GM18870 (cell line): ENCODE data around the gene ADAMTSL1.

Source experiments
- ATAC-seq: cut with Tn5 transposase; IDR thresholded peaks from one replicate; pipeline ENCODE4 v1.9.1; 2021; ENCODE audit warnings: moderate library complexity; ENCODE audit not compliant: unreplicated experiment

The ADAMTSL1 gene

DNA sequence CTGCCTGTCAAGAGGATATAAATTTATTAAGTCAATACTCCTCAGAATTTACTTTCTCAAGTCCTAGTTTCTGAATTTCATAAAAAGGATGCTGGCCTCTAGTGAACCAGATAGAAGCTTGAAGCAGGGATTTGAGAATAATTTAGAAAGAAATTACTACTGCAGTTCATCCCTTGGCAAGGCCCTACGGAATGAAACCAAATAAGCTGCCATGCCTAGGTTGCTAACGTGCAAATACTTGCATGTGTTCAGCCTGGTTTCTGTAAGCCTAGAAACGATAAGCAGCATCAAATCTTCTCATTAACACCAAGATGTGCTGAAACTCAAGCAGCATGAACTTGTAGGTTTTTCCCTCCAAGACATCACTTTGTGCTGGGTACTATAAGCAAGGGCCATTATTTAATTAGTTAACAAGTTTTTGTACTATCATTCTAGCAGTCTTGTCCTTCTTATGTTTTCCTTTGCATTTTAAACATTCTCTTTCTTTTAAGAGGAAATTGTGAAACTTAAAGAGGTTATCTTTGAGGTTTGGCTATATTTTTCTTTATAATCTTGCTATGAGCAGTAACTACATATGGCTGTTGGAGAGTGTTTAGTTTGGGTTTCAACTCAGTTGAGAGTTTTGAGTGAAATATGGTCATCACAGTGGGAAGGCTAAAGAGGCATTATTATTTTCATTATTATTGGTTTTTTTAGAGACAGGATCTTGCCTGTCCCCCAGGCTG, 71.8 kb downstream of the ADAMTSL1 start:
- ATAC-seq: no peak

DNA sequence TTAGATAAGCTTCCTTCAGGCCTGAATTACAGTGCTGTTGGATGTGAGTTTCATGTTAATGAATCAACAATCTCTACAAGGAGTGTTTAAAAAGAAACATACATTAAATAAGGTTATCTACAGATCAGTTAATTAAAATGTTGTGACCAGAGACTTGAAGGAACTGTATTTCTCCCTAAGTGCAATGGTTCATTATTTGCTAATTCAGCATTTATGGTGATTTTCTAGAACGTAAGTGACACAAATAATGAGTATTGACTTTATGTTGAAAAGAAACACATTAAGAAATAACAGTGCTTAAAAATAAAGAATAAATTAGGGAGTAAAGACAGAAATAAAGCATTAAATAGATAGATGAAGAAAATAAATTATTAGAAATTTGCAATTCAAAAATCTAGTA, 74.5 kb downstream of the ADAMTSL1 start:
- ATAC-seq: no peak

DNA sequence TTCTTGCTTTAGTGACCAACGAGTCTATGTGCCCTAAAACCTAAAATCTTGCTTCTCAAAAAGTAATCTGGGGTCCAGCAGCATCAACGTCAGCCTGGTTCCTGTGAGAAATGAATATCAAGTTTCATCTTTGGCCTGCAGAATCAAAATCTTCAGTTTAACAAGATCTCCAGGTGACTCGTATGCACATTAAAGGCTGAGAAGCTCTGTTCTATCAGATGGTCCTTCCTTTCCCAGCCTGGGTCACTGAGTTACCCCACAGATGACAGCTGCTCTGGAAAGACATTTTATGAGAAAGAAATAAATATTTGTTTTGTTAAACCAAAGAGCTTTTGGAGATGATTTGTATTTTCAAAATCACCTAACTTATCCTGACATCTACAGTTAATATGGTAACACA, 75.8 kb downstream of the ADAMTSL1 start:
- no peak for ATAC-seq

DNA sequence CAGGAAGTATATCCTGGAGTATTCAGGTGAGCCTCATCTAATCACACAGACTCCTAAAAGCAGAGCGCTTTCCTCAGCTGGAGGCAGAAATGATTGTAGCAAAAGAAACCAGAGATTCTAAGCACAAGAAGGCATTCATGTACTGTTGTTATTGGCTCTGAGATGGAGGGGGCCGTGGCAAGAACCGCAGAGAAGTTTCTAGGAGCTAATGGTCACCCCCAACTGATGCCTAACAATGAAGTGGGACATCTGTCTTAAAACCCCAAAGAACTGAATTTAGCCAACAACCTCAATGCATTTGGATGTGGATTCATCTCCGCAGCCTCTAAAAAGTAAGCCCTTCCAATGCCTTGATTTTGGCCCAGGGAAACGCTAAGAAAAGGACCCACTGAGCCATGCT, 76.3 kb downstream of the ADAMTSL1 start:
- no peak for ATAC-seq

DNA sequence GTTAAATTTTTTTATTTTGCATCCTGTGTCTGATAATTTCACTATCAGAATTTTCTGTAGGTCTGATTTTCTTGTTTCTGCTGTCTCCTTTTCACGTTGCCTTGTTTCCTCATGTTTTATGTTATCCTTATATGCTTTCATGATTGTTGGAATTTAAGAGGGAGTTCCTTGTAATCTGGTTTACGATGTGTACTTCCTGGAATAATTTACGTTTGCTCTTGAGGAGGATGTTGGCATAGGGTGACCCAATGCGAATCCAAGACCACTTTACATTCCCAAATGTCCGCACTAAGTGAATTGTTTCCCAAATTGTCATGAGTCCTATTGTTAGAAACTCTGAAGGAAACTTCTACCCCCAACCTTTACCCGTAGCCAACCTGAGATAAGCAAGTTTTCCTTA, 80.3 kb downstream of the ADAMTSL1 start:
- ATAC-seq: no peak

- no peak for ATAC-seq
These were observed 81.3 kb downstream of the ADAMTSL1 start for GRCh38 chr9:18555105-18555883.

DNA sequence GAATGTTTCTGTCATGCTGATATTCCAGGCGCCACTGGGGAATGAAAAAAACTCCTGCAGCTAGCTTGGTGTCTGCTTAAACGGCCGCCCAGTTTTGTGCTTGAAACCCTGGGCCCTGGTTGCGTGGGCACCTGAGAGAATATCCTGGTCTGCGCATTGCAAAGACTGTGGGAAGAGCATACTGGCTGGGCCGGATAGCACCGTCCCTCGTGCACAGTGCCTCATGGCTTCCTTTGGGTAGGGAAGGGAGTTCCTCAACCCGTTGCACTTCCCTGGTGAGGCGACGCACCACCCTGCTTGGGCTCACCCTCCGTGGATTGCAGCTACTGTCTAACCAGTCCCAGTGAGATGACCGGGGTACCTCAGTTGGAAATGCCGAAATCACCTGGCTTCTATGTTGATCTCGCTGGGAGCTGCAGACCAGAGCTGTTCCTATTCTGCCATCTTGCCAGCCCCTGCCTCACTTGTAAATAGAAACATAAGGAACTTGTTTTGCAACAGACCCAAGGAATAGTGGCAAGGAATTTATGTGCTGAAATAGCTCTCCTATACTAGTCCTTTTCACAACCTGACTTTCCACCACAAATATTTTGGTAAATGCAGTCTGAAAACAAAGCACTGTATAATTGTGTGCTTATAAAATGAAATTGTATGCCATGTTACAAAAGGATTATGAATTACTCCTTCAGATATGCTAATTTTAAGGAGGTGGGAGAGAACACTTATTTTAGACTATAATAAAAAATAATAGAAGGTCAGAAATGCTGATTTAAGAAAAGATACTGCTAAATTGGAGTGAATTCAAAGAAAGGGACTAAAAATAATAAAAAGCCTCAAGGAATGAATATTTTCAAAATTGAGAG, 90.3 kb downstream of the ADAMTSL1 start:
- no peak for ATAC-seq

GRCh38 chr9:18566121-18566520, 92.2 kb downstream of the ADAMTSL1 start:
- ATAC-seq: no peak

DNA sequence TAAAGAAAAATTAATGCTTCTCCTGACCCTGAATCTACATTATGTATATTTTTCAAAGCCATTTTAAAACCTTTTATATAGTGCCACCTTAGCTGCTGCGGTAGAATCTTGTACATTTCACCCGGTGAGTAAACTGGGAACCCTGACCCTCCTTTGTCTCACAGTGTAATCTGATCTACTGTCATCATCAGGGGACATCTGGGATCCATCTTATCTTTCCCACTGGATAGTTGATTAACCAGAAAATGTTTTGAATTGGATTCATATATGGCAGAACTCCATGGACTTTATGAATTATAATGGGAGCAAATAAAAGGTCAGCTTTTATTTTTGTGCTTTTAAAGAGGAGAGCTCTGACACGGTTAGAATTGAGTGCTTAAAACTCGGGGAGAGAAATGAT, 95.0 kb downstream of the ADAMTSL1 start:
- ATAC-seq: no peak

- no peak for ATAC-seq
These were observed 96.1 kb downstream of the ADAMTSL1 start for GRCh38 chr9:18569941-18570630.

DNA sequence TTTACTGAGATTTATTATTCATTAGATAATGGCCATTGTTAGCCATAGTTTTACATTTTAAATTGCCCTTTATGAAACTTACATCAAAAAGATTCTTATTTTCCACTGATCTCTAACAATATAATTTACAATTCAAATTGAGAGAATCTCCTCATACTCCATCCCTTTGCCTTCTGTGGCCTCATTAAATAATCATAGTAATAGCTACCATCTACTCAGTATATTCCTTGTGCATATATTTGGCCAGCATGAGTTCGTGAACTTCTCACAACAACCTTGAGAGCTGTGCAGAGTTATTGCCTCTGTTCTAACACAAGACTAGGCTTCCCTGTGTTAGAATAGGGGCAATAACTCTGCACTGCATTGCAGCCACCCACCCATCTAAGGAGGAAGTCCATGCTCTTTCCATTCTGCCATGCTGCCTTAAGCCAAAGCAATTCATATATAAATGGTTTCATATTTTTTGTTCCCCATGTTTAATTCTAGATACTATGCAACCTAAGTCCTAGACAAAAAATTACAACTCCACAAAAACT, 99.1 kb downstream of the ADAMTSL1 start:
- no peak for ATAC-seq

- ATAC-seq: no peak
These were observed 101.7 kb downstream of the ADAMTSL1 start for GRCh38 chr9:18575686-18576085.

- no peak for ATAC-seq
These were observed 105.6 kb downstream of the ADAMTSL1 start for GRCh38 chr9:18579536-18579935.

GRCh38 chr9:18580151-18580550, 106.2 kb downstream of the ADAMTSL1 start:
- ATAC-seq: no peak

- ATAC-seq: no peak
These were observed 112.0 kb downstream of the ADAMTSL1 start for GRCh38 chr9:18585996-18586395.

DNA sequence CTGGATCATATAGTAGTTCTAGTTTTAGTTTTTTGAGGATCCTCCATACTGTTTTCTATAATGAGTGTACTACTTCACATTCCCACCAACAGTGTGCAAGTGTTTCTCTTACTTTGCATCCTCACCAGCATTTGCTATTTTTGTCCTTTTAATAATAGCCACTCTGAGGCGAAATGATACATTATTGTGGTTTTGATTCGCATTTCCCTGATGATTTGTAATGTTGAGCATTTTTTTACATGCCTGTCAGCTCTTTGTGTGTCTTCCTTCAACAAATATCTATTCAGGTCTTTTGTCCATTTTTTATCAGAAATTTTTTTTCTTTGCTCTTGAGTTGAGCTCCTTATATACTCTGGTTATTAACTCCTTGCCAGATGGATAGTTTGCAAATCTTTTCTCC, 114.0 kb downstream of the ADAMTSL1 start:
- ATAC-seq: no peak

DNA sequence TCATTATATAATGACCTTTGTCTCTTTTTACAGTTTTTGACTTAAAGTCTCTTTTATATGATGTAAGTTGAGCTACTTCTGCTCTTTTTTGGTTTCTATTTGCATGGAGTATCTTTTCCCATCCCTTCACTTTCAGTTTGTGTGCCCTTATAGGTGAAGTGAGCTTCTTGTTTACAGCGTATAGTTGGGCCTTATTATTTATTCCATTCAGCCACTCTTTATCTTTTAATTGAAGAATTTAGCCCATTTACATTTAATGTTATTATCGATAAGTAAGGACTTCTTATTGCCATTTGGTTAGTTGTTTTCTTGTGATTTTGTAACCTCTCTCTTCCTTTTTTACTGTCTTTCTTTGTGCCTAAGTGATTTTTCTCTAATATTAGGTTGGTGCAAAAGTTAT, 117.3 kb downstream of the ADAMTSL1 start:
- ATAC-seq: no peak

GRCh38 chr9:18594837-18595236, 120.9 kb downstream of the ADAMTSL1 start:
- ATAC-seq: no peak

DNA sequence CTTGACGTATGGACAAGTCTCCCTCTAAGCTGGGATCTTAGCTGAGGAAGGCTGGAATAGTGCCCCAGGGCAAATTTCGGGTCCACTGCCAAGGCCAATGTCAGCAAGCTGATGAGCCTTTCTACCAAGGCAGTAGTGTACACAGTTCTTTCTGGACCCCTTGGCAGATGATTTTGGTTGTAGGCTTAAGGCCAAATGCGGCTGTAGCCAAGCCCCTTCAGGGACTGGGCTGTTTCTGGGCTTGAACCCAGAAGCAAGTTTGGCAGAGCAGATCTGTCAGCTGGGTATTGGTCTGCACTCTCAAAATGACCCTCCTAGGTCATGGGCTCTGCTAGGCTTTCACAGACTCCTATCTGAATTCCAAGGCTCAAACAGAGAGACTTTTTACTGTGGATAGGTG, 121.6 kb downstream of the ADAMTSL1 start:
- no peak for ATAC-seq

DNA sequence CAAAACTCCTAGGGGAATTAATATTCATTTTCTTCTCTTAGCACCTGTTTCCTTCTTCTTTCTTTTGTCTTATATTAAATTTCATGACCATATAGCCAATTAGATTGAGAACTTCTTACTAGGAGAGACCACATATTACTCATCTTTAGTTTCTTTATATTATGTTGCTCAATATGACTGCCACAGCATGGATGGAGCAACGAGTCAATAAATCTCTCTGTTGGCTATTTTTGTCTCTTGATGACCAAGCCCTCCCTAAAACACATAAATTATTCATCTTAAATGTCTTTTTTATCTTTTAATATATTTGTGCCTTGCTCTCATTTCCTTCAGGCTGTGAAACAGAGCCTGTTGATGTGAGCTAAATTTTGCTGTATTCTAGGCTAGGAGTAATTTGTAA, 123.0 kb downstream of the ADAMTSL1 start:
- no peak for ATAC-seq

DNA sequence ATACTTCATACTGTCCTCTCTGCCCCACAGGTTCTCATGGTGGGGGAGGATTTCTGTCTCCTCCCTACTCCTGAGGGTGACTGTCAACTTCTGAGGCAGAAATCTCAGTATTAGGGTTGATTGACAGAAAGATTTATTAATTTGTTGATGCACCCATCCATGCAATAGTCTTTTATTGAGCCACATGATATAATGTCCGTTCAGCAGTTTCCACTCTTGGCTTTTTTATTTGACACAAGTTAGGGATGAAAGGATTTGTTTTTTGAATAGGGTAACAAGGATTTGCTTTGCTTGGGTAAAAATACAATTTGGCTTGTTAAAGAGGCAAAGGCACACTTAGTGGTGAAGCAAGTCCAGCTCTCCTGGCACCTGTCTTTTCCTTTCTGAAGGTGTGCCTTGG, 125.0 kb downstream of the ADAMTSL1 start:
- no peak for ATAC-seq
